Thyroid gland (tissue), 4 donors: ENCODE results near the gene HMGN5.

ENCODE experiments used
- POLR2A ChIP-seq, 2 donors: fragments of 450-650 bp; IDR thresholded peaks; one replicate each; pipeline ENCODE4 v1.6.1; 2017; ENCODE audit warnings: antibody characterized with exemption in 2 of 2, mild to moderate bottlenecking in 2 of 2, moderate library complexity in 1 of 2
- TF ChIP-seq, protein P1 (sequence below), 6 experiments: fragments of 200-600 bp in 3 of 6; fragments of 450-650 bp in 3 of 6; sonication (generic) in 3 of 6; IDR thresholded peaks; one replicate each; pipeline ENCODE4 v1.5.1; 2016 to 2019; ENCODE audit warnings: antibody characterized with exemption in 6 of 6, mild to moderate bottlenecking in 2 of 6, inconsistent platforms in 1 of 6, moderate library complexity in 1 of 6

DNA sequence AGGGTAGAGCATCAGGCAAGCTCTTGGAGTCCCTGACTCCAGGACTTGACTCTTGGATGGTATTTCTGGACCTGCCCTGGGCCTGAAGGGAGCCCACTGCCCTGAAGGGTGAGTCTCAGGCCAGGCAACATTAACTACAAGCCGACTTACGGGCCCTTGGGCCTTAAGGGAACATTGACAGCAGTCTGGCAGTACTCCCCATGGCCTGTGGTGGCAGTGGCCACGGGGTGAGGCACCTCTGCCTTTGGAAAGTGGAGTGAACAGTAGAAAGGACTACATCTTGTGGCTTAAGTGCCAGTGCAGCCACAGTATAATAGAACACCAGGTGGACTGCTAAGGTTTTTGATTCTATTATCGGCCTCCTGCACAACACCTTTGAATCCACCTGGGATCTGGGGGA is 36.5 kb upstream of the HMGN5 start:
- TF ChIP-seq, protein P1, sequence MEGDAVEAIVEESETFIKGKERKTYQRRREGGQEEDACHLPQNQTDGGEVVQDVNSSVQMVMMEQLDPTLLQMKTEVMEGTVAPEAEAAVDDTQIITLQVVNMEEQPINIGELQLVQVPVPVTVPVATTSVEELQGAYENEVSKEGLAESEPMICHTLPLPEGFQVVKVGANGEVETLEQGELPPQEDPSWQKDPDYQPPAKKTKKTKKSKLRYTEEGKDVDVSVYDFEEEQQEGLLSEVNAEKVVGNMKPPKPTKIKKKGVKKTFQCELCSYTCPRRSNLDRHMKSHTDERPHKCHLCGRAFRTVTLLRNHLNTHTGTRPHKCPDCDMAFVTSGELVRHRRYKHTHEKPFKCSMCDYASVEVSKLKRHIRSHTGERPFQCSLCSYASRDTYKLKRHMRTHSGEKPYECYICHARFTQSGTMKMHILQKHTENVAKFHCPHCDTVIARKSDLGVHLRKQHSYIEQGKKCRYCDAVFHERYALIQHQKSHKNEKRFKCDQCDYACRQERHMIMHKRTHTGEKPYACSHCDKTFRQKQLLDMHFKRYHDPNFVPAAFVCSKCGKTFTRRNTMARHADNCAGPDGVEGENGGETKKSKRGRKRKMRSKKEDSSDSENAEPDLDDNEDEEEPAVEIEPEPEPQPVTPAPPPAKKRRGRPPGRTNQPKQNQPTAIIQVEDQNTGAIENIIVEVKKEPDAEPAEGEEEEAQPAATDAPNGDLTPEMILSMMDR (IDR thresholded peaks at IDR 0.05) = no peak
- no peak for TF ChIP-seq POLR2A (IDR thresholded peaks at IDR 0.05)
